Right ventricle myocardium superior (tissue), 1 donor: Measurements from ENCODE around the gene CEL. TPM values are rescaled to one million over a fixed set of nuclear protein-coding genes. Genes with fewer than 3 reads are reported as not detected.

Source experiments
- ATAC-seq: fragments of 200-7000 bp; cut with Tn5 transposase; one replicate; pipeline ENCODE4 v1.9.1; 2020; ENCODE audit warnings: mild to moderate bottlenecking; ENCODE audit not compliant: poor library complexity
- DNase-seq: peaks from one replicate; pipeline ENCODE4 v3.0.0-alpha.2; 2020
- intact Hi-C: fragments of 100-400 bp; cut with DNase I; formaldehyde crosslinking; loops from one replicate; pipeline ENCODE4 v1.11.2; 2022
- total RNA-seq: library from RNA; stranded (reverse); fragmentation: NEBNext Ultra II Directional; extraction: Animal tissue kit (Norgen Biotek cat#: 25700); gene quantifications from one replicate; pipeline ENCODE4 v1.2.1, GENCODE V29; 2021
- donor health status: DM: no; HTN: yes; CAD: no; lungs with severe emphysema.

CEL gene
- total RNA-seq, 1 donor from 2014 or later, result 7.3 TPM

DNA sequence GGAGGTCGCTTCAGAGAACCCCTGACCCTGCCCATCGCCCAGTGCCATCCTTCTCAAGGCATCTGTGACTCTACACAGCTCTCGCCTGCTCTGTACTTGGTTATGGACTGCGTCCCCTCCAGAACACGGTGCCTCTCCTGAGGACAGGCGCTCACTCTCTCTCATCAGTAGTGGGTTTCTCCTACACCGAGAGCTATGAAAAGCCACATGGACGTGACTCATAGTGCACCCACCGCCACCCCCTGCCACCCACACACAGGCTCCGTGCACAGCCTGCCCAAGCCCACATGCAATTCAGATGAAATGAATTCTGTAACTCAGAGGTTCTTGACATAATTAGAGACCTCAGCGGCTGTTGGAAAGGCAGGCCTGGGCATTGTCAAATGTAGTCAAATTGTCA, 17.1 kb upstream of the CEL start:
- intact Hi-C loops, result loop anchor here (5.0 kb wide), 1 partner anchor 53 kb away; no protein-coding TSS in a partner anchor
- DNase-seq, result no peak
- ATAC-seq, result no peak

GRCh38 chr9:133045132-133045531, 16.6 kb upstream of the CEL start:
- ATAC-seq (no peak), DNase-seq (peak; percentile 35)
- intact Hi-C loops, result no loop called here

DNA sequence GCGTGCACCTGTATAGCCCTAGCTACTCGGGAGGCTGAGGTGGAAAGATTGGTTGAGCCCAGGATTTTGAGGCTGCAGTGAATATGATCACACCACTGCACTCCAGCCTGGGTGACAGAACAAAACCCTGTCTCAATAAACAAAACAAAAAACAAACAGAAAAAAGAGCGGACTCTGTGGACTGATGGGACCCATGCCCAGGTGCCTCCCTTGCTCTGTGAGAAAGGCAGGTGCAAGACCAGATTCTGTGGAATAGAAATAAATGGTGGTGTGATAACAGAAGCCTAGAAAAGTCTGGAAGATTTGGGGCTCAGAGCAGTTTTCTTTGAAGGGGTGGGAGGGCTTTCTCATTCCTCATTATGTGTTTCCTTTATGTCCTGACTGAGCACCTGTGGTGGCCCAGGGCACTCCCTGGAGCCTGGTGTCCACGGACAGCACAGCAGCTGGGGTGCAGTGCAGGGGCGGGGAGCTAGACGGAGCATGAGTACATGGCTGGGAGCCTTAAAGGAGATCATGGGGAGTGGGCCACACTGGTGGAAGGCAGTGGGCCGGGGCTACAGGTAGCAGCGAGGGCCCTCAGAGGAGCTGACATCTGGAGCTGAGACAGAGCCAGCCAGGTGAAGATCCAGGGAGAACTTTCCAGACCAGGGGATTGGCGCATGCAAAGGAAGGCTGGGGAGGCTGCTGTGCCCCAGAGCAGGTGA, 15.4 kb upstream of the CEL start:
- DNase-seq, result no peak

GRCh38 chr9:133046900-133047295, 14.9 kb upstream of the CEL start:
- ATAC-seq, result no peak
- no peak for DNase-seq
- intact Hi-C loops, result no loop called here

More for the DNA sequence above, 15.4 kb upstream of the CEL start:
- intact Hi-C loops, result no loop called here
- ATAC-seq, result no peak

DNA sequence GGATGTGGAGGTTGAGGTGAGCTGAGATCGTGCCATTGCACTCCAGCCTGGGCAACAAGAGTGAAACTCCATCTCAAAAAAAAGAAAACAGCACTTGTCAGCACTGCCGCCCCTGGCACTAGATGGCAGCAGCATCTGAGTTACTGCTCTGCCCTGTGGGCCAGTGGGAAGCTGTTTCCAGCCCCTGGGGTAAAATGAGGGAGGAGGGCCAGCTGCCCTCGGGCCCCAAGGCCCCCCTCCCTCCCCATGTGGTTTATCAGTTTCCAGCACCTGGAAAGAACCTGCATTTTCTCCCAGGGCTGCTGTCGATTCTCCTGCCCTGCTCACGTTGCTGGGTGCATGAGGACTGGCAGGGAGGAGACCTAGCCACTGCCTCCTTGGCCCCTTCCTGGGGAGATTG, 13.2 kb upstream of the CEL start:
- peak; percentile 65 for ATAC-seq
- intact Hi-C loops, result no loop called here

DNA sequence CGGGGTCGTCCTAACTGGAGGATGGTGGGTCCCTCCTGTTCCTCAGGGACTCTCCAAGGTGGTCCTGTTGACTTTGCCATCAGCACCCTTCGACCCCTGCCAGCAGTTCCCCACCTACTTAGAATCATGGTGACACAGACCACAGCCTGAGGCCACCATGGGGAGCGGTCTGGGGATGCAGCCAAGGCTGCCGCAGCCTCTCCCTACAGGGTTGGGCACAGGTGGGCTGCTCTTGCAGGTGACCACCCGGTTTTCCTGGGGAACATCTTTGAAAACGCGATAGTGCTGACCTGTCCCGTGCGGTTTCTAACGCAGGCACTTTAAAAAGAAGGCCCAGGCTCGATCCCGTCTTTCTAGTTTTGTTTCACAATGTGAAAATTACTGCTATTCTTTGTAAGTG, 12.7 kb upstream of the CEL start:
- intact Hi-C loops, result no loop called here
- ATAC-seq (no peak), DNase-seq (no peak)

More for the DNA sequence above, 13.2 kb upstream of the CEL start:
- no peak for DNase-seq

GRCh38 chr9:133050142-133050541, 11.6 kb upstream of the CEL start:
- no peak for DNase-seq
- intact Hi-C loops, result loop anchor here (5.0 kb wide), 1 partner anchor 97 kb away; no protein-coding TSS in a partner anchor

GRCh38 chr9:133050781-133051180, 11.0 kb upstream of the CEL start:
- DNase-seq (no peak), ATAC-seq (no peak)
- intact Hi-C loops, result loop anchor here (5.0 kb wide), 1 partner anchor 97 kb away; no protein-coding TSS in a partner anchor

More at GRCh38 chr9:133050142-133050541, 11.6 kb upstream of the CEL start:
- no peak for ATAC-seq

DNA sequence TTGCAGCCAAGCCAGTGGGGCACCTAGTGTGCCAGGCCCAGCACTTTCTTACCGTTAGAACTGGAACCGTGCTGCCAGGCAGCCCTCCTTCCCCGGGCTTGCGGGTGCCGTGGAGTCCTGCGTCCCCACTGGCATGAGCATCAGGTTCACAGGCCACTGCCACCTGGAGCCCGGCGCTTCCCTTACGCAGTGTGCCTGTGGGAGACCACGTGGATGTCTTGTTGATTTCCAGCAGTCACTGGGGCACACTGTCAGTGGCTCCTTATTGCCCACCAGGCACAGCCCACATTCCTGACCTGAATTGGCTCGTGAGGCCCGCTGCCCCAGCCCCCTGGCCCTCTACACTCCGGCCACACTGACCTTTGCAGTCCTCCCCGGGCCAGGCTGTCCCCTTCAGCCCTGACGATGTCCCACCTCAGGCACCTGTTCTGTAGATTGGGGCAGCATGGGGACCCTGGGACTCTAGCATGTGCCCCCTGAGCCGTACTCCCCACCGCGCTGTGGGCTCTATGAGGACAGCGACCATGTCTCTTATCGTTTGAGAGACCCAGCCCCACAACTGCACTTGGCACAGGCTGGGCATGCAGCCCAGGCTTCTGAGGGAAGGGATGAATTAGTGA, 10.4 kb upstream of the CEL start:
- no peak for ATAC-seq
- intact Hi-C loops, result loop anchor here (5.0 kb wide), 1 partner anchor 96 kb away; no protein-coding TSS in a partner anchor

GRCh38 chr9:133051966-133052539, 9.7 kb upstream of the CEL start:
- intact Hi-C loops, result loop anchor here (5.0 kb wide), 1 partner anchor 95 kb away; no protein-coding TSS in a partner anchor
- DNase-seq, result no peak
- ATAC-seq, result no peak

More for the DNA sequence above, 10.4 kb upstream of the CEL start:
- no peak for DNase-seq

- ATAC-seq (peak; percentile 77), DNase-seq (peak; percentile 78)
- intact Hi-C loops, result loop anchor here (5.0 kb wide), 1 partner anchor 93 kb away; no protein-coding TSS in a partner anchor
Measured at GRCh38 chr9:133054194-133054890, 7.4 kb upstream of the CEL start.

- peak; percentile 83 for ATAC-seq
- intact Hi-C loops, result loop anchor here (5.0 kb wide), 1 partner anchor 92 kb away; no protein-coding TSS in a partner anchor
- peak; percentile 88 for DNase-seq
Measured at GRCh38 chr9:133054966-133055365, 6.8 kb upstream of the CEL start.

- intact Hi-C loops, result no loop called here
- DNase-seq (no peak), ATAC-seq (no peak)
Measured at GRCh38 chr9:133055788-133056420, 5.9 kb upstream of the CEL start.

- DNase-seq (no peak), ATAC-seq (no peak)
- intact Hi-C loops, result no loop called here
Measured at GRCh38 chr9:133056533-133056932, 5.2 kb upstream of the CEL start.

DNA sequence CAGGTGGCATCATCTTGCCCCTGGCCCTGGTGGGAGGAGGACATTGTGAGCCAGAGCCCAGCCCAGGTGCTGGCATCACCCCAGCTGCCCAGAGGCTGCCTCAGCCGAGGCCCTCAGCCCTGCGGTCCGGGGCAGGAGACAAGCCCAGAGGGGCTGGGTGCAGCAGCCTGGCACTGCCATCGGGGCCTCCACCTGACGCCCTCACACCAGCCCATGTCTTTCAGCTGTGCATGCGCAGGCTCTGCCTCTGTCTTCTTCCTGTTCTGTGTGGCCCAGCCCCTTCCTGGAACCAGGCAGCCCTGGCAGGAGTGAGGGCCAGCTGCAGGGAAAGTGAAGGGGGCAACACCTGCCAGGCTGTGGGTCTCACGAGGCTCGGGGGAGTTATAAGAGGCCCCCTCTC, 4.8 kb upstream of the CEL start:
- no peak for DNase-seq
- ATAC-seq, result no peak
- intact Hi-C loops, result no loop called here

DNA sequence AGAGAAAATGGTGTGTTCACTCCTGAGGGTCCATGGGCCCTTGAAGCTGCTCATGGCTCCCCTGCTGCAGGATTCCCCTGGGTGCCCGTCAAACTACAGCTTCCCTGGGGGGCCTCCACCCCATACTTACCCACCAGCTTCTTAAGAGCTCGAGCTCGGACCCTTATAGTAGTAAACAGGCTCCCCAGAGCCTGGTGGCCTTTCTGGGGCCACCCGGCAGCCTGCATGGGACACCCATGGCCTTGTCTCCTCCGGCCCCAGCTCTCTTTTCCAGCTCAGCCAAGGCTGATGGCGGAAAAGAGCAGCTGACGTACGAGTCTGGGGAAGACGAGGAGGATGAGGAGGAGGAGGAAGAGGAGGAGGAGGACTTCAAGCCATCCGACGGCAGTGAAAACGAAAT, 4.2 kb upstream of the CEL start:
- intact Hi-C loops, result no loop called here
- ATAC-seq (no peak), DNase-seq (no peak)

GRCh38 chr9:133058071-133058470, 3.7 kb upstream of the CEL start:
- intact Hi-C loops, result no loop called here
- no peak for ATAC-seq
- no peak for DNase-seq

GRCh38 chr9:133058550-133059320, 3.0 kb upstream of the CEL start:
- intact Hi-C loops, result no loop called here
- ATAC-seq (no peak), DNase-seq (no peak)
